ENCODE data around the gene ARID3C.

Gene ARID3C, protein sequence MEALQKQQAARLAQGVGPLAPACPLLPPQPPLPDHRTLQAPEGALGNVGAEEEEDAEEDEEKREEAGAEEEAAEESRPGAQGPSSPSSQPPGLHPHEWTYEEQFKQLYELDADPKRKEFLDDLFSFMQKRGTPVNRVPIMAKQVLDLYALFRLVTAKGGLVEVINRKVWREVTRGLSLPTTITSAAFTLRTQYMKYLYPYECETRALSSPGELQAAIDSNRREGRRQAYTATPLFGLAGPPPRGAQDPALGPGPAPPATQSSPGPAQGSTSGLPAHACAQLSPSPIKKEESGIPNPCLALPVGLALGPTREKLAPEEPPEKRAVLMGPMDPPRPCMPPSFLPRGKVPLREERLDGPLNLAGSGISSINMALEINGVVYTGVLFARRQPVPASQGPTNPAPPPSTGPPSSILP

DNA sequence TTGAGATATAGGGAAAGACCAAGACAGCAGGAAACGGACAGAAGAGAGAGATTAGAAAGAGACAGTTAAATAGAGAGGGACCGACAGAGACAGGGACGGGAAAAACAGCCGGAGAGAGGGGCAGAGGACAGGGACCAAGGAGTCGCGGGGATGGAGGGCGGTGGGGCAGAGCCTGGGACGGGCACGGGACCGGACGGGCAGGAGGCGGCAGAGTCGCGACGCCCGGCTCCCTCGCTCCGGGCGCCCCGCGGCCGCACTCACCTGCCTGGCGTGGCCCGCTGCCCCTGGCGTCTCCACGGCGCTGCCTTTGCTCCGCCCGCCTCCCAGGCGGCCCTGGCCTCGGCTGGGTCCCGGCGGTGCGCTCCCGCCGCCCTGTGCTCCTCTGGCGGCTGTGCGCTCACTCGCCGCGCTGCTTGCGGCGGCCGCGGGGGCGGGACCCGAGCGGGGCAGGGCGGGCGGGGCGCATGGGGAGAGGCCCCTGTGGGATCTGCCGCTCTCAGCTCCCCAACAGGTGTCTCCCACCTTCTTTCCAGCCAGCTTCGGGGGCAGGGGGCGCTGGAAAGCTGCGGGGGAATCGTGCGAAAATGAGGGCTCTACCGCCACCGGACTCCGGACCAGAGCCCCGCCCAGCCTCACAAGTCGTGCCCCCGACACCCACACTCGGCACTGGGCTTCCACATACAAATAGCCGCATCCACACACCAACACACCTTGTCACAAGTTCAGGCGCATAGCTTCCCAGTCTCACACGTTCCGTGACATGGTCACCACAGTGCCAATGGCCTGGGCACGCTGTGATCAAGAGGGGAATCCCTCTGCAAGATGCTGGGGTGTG is at the start of gene ARID3C:
TSS of gene ARID3C (minus strand) at position 411 of the 835 bp plus-strand sequence. CDS start 1,052 bp downstream, outside the sequence.
- peak; percentile 16 for DNase-seq

DNA sequence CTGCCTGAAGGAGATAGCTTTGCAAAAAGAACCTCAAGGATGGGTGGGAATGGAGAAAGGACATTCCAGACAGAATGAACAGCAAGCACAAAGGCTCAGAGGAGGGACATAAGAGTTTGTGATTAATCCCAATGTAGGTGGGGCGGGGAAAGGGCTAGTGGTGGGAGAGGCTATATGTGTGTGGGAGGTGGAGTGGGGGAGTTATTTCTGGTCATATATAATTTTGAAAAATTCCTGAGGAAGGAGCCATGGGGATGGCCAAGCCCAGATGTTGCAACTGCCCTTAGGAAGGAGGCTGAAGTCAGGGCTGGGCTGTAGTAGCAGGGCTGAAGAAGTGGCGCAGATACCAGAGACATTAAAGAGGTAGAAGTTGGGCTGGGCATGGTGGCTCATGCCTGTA is 47.0 kb upstream of the ARID3C start:
- DNase-seq: no peak

DNA sequence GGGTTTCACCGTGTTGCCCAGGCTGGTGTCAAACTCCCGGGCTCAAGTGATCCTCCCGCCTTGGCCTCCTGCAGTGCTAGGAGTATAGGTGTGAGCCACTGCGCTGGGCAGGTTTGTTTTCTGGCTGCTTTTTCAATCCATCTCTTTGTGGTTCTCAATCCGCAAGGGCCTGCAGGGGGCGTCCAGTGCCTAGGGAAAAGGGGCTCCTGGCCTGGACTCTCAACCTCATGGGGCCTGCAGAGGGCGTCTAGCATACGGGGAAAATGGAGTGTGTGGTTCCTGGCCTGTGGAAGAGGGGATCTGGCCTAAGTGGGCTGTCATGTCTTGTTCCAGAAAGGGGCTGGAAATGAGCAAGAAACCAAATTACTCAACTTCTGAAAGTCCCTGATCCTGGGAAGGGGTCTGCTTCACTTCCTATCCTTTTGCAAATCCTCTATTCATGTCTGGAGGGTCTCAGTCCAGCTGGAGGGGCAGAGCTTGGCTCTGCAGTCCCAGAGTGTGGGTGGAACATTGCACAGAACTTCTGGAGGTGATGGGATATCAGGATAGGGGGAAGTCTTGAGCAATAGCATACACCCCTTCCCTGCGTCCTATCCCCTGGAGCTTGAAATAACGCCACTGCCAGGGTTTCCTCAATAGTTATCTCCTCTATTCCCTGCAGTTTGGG is 46.3 kb upstream of the ARID3C start:
- peak; percentile 45 for DNase-seq

DNA sequence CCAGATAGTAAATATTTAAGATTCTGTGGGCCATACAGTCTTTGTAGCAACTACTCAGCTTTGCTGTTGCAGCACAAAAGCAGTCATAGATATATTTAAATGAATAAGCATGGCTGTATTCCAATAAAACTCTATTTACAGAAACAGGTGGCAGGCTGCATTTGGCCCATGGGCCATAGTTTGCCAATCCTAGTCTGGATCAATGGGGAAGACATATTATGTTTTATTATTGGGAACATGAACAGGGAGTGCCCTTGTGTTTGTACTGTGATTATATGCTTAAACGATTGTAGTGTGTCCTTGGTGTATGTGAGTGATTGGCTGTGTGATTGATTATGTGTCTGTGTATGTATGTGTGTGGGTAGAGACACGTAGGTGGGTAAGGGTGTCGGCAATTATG is 45.6 kb upstream of the ARID3C start:
- DNase-seq: no peak

DNA sequence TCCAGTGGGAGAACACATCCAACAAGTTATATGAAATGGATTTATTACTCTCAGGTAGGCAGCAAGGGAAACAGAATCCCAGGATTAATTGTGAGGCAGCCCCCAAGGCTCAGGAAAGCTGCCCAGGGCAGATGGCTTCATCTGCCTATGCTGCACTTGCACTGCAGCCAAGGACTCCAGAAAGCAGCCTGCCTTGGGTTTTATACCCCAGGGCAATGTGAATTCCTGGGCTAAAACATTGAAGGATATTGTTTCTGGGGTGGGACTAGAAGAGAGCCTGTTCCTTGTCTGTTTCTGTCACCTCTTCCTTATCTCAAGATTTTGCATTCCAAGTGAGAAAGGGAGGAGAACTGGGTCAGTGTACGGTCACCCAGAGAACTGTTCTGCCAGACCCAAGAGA is 42.4 kb upstream of the ARID3C start:
- no peak for DNase-seq

DNA sequence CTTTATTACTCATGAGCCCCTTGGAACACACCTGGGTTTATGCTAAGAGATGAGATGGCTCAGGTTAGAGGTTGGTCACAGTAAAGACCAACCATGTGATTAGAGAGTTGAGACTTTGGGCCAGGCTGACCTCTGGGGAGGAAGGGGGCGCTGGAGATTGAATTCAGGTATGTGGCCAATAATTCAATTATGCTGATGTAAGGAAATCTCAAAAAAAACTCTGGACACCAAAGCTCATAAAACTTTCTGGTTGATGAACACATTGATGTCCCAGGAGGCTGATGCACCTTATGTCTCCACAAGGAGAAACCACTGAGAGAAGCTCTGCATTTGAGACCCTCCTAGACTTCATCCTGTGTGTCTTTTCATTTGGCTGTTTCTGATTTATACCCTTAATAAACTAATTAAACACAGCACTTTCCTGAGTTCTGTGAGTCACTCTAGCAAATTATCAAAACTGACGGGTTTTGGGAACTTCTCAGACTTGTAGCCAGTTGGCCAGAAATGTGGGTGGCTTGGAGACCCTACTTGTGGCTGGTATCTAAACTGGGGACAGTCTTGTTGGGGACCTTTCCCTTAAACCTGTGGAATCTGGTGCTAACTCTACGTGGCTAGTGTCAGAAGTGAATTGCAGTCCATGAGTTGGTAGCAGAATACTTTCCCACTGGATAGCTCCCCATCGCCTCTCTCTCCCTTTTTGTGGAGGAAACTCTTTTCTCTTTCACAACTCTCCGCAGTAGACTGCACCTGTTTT is 41.1 kb upstream of the ARID3C start:
- no peak for DNase-seq

DNA sequence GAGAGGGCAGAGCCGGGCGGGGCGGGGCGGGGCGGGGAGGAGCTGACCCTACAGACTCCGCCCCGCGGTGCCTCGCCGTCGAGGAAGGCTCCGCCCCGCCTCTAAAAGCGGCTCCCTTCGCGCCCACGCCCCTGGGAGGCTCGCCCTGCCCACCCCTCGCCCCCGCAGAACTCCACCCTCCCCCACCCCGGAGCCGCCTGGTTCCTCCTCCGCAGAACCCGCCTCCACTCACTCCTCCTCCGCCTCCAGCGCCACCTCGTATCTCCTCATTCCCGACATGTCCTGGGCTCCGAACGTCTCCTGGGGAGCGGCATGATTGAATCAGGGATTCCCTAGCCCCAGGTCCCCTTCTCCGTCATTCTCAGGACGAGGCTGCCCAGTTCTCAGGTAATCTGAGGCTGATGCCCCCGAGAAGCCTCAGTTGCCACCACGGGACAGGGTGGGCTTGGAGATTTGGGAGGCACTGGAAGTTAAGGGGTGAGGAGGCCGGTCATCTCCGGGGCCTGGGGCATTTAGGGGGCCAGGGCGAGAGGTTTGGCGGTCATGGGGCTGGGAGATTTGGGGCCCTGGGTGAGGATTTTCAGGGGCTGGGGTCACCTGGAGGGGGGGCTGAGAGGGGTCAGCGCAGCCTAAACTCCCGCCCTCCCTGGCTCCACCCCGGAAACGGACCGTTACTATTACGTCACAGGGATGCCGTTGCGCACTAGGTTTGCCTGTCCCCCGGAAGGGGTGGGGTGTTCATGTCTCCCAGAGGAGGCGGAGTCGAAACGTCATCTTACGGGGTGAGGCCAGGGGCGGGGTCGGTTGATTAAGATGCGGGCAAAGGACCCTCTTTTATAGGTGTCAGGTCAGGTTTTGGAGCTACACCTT is 36.8 kb upstream of the ARID3C start:
- peak; percentile 97 for DNase-seq

DNA sequence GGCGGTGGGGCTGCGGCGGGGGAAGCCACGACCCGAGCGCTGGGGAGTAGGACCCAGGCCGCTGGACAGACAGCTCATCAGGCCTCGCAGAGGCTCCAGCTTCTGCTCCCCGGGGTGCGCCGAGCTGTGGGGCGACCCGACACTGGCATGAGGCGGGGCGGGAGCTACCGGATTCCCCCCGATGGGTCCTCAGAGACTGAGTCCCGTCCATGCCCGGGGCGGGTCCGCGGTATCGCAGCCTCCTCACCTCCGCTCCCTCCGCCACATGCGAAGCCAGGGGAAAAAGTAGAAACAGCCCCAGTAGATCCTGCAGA is 36.2 kb upstream of the ARID3C start:
- no peak for DNase-seq

DNA sequence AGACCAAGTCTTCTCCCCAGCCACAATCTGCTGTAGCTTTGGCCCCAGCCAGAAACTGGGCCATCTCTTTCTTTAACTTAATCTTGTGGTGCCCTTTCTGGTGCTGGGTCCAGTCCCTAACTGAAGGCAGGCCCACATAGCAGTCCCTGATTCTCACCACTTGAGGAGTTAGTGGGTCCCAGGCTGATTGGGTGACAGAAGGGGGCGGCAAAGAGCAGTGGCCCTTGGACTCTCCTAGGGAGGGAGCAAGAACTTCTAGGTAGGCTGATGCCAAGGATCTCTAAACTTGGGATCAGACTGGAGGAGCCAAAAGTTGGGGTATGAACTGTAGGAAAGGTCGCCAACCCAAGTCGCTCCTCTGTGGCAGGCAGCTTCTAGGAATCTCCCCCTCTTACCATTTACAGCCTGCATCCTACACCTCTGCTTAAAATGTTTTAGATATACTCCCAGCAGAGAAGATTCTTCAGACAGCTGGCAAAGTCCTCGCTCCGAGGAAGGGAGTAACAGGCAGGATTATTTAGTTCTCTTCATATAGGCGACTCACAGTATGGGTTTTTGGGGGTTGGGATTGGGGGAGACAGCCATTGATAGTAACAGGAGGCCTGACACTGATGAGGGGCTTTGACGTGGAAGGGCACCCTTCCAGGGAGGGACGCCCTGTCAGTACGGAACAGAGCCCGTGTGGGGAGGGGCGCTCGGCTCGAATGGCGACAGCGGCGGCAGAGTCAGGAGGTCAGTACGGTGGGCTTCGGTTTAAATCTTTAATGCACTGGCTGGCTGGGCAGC is 35.6 kb upstream of the ARID3C start:
- peak; percentile 21 for DNase-seq

DNA sequence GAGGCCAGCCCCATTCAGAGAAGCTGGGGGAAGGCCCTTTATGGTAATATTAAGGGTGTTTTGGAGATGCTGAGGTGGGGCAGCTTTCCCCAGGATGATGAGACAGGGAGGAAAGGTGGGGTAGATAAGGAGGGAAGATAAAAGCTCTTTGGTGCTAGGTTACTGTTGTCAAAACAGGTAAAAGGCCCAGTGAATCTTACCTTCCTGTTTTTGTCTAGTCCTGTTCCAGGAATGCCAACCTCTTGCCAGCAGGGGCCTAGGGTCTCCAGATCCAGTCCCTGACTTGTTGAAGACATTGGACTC is 34.4 kb upstream of the ARID3C start:
- no peak for DNase-seq

DNA sequence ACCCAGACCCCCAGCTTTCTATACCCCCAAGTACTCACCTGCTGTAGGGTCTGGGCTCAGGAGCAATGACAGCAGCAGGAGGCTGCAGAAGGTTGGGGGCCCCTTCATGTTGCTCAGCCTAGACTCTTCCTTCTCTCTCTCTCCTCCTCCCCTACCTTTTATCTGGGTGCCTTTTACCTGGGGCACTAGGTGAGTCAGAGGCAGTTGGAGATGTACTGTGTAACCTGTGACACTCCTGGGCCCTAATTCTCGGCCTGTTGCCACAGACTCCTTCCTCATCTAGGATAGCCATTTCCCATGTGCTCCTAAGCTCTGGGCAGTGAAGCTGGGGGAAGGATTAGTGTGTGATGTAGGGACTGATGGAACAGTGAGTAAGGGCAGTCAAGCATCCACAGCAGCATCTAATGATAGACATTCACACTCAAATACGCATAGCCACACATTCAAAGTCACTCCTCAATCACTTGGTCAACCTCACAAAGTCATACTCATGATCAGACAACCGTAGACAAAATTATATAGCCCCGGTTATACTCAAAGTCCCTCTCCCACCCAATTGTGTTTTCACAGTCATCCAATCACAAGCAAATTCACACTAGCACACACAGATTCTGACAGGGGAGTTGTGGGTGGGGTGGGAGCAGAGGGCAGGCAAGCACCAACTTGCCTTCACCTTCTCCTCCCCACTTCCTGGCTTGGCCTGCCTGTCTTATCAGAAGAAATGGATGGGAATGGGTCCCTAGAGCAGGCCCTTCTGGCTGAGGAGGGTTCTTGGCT is 33.8 kb upstream of the ARID3C start, which contains the start of gene CCL27:
TSS of gene CCL27 (minus strand) at position 132 of the 777 bp plus-strand sequence. CDS start at position 108, 24 bp downstream.
- DNase-seq: no peak

DNA sequence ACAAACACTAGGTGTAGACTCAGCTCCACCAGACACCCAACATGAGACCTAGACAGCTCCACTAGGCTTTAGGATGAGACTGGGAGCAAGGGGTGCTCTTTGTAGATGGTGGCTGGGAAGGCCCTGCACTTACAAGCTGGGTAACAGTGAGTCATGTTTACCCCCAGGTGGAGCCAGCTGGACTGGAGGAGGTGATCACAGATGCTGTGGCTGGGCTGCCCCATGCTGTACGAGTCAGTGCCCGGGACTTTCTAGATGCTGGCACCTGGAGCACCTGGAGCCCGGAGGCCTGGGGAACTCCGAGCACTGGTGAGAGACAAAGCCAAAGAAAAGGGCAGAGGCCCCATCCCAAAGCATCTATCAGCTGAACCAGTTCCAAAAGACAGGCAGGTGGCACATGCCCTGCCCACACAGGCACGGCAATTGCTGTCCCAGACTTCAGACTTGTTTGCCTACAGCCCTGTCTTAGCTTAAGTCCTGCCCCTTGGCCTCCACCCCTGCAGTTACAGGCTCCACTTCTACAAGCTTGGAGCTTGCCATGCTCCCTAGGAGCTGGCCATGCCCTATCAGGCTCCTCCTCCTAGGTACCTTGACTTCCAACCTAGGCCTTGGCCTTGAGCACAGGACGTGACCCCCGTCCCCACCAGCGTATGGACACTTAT is 30.9 kb upstream of the ARID3C start:
- no peak for DNase-seq

DNA sequence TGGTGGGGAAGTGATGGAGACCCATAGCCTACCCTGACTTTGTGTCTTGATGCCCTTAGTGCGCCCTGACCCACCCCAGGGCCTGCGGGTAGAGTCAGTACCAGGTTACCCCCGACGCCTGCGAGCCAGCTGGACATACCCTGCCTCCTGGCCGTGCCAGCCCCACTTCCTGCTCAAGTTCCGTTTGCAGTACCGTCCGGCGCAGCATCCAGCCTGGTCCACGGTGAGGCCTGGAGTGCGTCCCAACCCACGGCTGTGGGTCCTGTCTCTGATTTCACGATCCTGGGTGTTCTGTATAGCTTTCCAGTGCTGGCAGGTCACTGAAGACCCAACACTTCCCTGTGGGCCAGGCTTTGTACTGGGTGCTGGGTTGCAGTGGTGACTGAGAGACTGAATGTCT is 29.6 kb upstream of the ARID3C start:
- no peak for DNase-seq

DNA sequence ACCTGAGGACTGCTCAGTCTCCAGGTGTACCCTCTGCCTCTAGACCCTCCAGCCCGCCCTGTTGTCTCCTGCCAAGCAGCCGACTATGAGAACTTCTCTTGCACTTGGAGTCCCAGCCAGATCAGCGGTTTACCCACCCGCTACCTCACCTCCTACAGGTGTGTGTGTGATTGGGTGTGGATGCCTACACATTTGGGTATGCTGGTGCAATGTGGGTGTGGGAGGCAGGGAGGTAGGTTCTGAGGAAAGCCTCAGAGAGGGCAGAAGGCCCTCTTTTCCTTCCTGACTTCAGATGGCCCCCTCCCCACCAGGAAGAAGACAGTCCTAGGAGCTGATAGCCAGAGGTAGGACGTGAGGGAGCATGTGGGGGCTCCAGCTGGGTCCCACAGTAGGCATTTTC is 28.1 kb upstream of the ARID3C start:
- DNase-seq: no peak

DNA sequence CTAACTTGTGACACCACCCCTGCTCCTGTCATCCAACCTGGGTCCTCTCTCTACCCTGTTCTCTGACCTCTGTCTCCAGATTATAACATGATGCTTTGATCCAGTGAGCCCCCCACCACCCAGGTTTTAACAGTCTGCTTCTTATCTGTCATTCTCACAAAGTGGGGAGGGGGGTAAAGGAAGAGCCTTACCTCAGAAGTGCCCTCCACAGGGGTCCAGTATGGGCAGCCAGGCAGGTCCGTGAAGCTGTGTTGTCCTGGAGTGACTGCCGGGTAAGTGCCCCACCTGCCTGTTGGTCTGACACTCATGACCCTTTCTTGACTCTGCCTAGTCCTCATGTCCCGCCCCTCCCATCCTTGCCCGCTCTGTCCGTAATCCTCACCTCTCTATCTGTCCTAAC is 26.5 kb upstream of the ARID3C start:
- DNase-seq: no peak

DNA sequence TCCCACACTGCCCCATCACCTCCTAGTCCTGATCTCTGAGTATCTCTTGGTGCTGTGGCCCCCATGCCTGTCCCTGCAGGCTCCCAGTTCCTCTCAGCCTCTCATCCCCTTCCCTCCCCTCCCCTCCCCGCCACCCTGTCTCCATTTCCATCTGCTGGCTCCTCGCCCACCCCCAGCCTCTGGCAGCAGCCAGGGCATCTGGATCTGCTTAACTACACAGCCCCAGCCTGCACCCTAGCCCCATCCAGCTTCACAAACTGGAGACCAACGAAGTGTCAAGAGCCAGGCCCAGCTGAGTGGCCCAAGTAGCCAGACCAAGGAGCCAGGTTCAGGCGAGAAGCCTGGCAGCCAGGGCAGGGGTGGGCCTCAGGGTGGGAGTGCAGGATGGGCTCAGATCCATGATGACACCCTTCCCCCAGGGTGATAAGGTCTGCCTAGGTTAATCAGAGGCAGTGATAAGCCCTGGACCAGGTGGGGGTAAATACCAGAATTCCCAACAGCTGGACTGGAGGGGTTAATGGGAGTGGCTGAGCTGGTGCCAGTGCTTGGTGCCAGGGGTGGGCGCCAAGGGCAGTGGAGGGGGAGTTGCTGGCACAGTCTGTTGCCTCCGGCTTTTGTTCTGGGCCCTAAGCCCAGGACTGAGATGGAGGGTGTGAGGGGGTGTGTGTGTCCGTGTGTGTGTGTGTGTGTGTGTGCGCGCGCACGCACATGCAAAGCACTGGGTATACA is 25.6 kb upstream of the ARID3C start:
- DNase-seq: no peak

DNA sequence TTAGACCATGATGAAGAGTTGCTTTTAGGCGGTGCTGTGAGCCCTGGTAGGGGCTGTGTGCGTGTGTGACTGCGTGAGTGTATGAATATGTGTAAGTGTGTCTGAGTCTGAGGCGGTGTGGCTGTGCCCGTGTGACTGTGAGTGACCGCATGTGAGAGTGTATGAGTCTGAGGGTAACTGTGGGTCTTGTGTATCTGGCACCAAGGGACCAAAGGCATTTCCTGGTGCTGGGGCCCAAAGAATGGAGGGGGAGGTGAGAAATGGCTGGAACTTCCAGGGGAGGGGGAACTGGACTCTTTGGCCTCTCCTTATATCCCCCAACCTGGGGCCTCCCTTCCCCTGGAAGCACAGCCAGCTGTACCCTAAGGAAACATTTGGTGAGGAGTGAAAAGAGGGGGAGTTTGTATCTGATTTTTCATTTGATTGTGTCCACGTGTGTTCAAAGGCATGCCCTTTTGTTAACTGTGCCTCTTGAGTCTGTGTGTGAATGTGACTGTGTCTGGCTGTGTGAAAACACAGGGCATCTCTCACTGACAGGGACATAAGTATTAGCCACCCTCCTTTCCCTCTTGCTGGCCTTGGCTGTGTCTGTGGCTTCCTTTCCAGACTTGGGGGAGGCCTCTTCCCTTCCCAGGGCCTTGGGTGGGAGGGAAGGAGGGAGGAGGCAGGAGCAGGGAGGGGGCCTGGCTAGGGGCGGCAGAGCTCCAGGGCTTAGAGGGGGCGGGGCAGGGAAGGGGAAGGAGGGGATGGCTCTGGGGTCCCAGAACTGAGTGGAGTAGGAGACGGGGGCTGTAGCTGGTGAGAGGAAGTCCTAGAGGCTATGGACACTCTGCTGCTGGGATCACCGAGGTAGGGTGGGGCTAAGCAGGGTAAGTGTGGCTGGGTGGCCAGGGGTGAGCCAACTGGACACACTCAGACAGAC is 24.5 kb upstream of the ARID3C start:
- no peak for DNase-seq

DNA sequence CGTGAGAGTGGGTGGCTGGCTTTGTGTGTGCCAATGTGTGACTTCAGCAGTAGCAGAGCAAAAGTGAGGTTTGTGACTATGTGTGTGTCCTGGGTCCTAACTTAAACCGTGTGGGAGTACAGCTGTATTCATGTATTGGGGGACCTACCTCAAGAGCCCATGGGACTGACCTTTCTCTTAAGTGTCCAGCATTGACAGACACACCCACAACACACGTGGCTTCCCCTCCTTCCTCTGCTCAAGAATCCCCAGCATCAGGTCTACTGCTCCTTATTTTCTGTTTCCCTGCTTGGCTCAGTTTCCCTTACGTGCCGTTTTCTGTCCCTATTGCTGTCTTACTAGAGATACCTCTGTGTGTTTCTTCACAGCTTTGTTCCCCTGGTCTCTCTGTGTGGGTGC is 23.7 kb upstream of the ARID3C start:
- no peak for DNase-seq
